HepG2 (cell line): Measurements from ENCODE around the gene ZFTA.

Experiments
- AFF4 ChIP-seq: sonication (generic); formaldehyde crosslinking; IDR thresholded peaks from 2 replicates; pipeline ENCODE4 v1.4.0; 2020; ENCODE audit warnings: missing genetic modification reagents
- ATRX ChIP-seq: sonication (generic); formaldehyde crosslinking; IDR thresholded peaks from 2 replicates; pipeline ENCODE4 v1.4.0; 2020; ENCODE audit warnings: missing genetic modification reagents, borderline replicate concordance
- DPF2 ChIP-seq: sonication (generic); formaldehyde crosslinking; IDR thresholded peaks from 2 replicates; pipeline ENCODE4 v1.4.0; 2020; ENCODE audit warnings: mild to moderate bottlenecking, low read depth, missing genetic modification reagents, borderline replicate concordance
- ETV6 ChIP-seq: sonication (generic); formaldehyde crosslinking; conservative IDR thresholded peaks from 2 replicates; pipeline ENCODE4 v1.4.0; 2020; ENCODE audit warnings: missing genetic modification reagents
- KLF9 ChIP-seq: IDR thresholded peaks from 2 replicates; pipeline ENCODE4 v1.6.1; 2016; ENCODE audit warnings: low read depth
- MZF1 ChIP-seq: sonication (generic); formaldehyde crosslinking; IDR thresholded peaks from 2 replicates; pipeline ENCODE4 v1.8.1; 2023; ENCODE audit warnings: mild to moderate bottlenecking, missing genetic modification reagents, borderline replicate concordance
- POLR2A ChIP-seq, 2 experiments: IDR thresholded peaks; 2 replicates each; pipeline ENCODE4 v1.6.1; 2011; ENCODE audit warnings: low read depth in 2 of 2, low read length in 2 of 2, mild to moderate bottlenecking in 1 of 2, moderate library complexity in 1 of 2; ENCODE audit not compliant: insufficient read depth in 1 of 2
- TAF1 ChIP-seq: sonication (generic); formaldehyde crosslinking; IDR thresholded peaks from 2 replicates; pipeline ENCODE4 v1.4.0; 2020; ENCODE audit warnings: missing genetic modification reagents
- TBP ChIP-seq: sonication (generic); formaldehyde crosslinking; IDR thresholded peaks from 2 replicates; pipeline ENCODE4 v1.5.0; 2020; ENCODE audit warnings: missing genetic modification reagents
- ZBTB44 ChIP-seq: sonication (generic); formaldehyde crosslinking; IDR thresholded peaks from 2 replicates; pipeline ENCODE4 v1.4.0; 2020; ENCODE audit warnings: missing genetic modification reagents

GRCh38 chr11:63766531-63767235 lies 1.9 kb downstream of the ZFTA start:
- TF ChIP-seq ATRX (CRISPR knock-in tag) (no peak), TAF1 (no peak), MZF1 (CRISPR knock-in tag) (no peak), ETV6 (CRISPR knock-in tag) (no peak), TBP (CRISPR knock-in tag) (no peak), AFF4 (no peak), ZBTB44 (no peak), DPF2 (no peak), KLF9 (CRISPR knock-in tag) (no peak), POLR2A (IDR thresholded peaks at IDR 0.05; ENCODE audit: insufficient read depth in 1 of 2, low read depth in 2 of 2, low read length in 2 of 2) (no peak)
